Kidney glomerular epithelial cell (primary cell): ENCODE results near the gene ATP4B.

Experiments
- DNase-seq: peaks from one replicate; lab custom pipeline; 2025; lab: John Stamatoyannopoulos, UW

The ATP4B gene

DNA sequence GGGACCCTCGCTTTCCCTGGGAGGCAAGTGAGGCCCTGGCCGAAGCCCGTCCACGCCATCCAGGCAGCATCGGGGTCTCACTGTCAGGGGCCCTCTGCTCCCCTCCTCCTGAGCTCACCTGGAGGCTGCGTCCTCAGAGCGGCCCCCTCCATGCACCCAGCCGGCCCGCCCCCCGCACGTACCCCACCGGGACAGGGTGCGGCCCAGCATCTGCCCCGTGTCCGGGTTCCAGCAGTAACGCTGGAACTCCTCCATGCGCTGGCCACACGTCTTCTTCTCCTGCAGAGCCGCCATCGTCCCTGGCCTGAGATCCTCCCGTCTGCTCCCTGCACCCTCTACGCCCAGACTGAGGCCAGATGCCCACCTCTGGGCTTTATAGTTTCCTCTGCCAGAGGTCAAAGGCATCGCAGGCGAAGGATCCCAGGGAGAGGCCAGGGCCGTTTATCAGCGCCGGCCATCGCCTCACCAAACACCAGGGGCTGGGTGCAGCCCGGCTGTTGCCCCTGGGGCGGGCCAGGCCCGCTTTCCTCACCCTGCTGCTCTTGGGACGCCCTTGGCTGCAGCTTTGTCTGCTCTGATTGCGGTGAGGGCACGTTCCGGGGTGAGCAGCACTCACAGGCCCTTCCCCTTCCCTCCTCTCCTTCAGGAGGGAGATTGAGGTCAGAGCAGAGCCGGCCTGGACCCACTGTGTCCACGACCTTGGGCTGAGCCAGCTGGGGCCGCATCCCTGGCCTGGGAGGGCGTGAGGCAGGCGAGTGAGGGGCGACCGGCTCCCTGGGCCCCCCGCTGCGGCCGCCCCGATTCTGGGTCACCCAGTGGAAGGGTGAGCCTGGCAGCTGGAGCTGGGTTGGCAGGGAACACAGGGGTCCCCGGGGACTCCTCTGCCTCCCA lies at the start of gene ATP4B:
Gene ATP4B (minus strand): TSS at position 348 of the 891 bp plus-strand sequence. CDS start 54 bp downstream, at position 294.
- no peak for DNase-seq

DNA sequence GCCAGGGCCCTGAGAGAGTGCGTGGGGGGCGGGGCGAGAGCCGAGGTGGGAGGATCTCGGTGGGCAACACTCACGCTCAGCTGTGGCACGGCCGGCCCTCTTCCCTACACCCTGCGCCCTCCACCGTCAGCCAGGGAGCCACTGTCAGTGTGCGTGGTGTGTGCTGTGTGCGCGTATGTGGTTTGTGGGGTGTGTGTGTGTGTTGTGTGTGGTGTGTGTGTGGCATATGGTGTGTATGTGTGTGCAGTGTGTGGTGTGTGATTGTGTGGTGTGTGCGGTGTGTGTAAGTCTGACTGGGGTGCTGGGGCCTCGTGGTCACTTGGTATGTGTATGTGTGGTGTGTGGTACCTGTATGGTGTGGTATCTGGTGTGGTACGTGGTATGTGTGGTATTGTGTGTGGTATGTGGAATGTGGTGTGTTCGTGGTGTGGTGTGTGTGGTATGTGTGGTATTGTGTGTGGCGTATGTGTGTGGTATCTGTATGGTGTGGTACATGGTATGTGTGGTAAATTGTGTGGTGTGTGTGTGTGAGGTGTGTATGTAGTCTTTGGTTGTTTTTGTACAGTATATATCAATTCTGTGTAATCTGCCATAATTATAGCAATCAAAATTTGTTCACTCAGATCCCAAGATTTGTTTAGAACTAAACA lies 14.1 kb upstream of the ATP4B start:
- no peak for DNase-seq

DNA sequence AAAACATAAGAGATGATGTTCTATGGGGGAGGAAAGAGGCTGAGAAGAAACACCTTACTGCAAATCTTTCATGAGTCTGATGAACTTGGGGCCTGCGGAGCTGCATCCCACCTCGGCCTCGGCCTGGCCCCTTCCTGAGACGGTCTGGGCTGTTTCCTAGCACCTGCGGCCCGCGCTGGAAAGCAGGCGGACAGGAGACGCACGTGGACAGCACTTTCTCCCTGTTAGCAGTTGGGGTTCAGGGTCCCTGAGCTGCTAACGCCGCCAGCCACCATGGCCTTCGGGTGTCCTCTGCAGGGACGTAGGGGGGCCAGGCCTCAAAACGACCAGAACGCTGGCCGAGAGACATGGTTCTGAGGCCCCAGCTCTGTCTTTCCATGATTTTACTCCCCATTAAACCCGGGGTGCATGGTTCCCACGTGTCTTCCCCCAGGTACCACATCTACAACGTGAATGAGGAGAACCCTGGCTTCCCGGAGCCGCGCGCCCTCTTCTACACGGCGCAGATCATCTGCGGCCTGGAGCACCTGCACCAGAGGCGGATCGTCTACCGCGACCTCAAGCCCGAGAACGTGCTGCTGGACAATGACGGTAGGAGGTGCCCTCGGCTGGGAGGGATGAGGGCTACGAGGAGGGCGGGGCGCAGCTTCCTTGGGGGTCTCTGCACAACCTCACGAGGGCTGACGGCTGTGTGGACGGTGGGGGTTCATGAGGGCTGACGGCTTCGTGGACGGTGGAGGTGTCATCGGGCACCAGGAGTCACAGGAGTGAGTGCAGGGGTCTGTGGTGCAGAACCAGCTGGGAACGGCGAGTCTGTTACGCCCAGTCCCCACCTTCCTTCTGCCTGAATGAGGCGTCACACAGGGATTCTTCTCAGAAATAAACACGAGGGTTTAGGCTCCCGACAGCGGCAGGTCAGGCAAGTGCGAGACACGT lies 13.3 kb upstream of the ATP4B start:
- DNase-seq: no peak

DNA sequence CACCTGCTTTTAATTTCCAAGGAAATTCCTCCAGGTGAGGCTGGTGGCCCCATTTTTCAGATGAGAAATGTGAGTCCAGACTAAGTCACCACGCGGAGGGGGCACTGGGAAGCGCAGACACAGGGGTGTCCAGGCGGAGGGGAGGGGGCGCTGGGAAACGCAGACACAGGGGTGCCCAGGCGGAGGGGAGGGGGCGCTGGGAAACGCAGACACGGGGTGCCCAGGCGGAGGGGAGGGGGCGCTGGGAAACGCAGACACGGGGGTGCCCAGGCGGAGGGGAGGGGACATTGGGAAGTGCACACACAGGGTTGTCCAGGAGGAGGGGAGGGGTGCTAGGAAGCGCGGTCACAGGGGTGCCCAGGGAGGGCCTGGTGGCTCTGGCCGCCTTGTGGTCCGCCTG lies 12.5 kb upstream of the ATP4B start:
- DNase-seq: no peak

DNA sequence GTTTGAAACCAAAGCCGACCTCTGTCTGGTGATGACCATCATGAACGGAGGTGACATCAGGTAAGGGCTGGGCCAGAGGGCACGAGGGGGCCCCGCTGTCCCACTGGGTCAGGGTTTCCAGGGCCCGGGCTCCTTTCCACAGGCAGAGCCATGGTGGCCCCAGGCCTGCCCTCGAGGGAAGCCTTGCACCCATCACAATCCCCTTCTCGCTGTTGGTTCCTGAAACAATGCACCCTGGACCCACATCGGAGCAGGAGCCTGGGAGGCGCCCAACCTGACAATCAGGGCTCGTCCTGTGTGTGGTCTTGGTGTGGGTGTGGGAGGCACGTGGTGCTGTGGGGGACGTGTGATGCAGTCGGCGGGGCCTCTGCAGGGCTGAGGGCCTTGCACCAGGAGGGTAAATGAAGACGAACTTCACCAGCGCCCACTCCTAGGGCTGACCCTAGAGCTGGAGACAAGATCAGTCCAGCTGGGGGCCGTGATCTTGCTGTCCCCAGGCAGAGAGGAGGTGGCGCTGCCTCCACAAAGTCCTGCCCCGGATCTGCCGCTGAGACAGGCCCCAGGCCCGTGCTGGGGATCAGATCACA lies 11.8 kb upstream of the ATP4B start:
- DNase-seq: no peak

DNA sequence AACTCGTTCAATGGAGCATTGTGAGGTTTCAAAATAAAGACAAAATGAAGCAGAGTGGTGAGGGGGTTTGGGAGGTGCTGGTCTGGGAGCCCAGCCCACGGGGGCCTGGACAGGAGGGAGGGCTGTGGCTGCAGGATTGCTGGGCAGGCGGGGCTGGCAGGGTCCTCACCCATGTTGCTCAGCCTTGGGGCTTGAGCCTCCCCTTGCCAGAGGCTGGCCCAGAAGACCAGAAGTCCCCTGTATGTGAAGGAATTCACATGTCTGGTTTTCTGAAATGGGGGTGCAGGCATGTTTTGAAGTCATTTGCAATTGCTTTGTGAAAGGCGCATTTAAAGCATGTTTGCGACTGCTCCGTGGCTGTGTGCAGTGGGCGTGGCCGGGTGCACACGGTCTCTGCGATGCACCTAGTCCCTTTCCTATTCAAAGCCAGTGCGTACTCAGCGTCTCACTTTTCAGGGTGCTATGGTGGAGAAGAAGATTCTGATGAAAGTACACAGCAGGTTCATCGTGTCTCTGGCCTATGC lies 11.3 kb upstream of the ATP4B start:
- no peak for DNase-seq

DNA sequence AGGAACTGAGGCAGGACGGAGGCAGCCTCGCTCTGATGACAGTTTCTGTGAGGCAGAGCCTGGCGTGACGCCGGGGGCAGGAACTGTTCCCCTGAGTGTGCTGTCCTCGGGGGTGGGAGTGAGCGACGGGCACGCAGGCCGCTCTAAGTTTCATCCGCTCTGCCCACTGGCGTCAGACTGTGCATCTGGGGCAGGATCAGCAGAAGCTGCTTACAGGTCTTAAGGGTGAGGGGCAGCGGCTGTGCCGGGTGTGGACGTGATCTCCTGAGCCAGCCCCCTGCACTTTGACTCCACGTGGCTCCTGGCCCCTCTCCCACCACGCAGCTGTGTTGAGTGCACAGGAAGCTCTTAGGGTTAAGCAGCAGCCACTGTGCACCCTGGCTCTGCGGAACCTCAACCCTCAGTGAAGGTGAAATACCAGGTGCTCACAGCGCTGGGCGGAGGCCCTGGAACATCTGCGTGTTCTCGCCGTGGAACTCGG lies 10.5 kb upstream of the ATP4B start:
- DNase-seq: no peak

DNA sequence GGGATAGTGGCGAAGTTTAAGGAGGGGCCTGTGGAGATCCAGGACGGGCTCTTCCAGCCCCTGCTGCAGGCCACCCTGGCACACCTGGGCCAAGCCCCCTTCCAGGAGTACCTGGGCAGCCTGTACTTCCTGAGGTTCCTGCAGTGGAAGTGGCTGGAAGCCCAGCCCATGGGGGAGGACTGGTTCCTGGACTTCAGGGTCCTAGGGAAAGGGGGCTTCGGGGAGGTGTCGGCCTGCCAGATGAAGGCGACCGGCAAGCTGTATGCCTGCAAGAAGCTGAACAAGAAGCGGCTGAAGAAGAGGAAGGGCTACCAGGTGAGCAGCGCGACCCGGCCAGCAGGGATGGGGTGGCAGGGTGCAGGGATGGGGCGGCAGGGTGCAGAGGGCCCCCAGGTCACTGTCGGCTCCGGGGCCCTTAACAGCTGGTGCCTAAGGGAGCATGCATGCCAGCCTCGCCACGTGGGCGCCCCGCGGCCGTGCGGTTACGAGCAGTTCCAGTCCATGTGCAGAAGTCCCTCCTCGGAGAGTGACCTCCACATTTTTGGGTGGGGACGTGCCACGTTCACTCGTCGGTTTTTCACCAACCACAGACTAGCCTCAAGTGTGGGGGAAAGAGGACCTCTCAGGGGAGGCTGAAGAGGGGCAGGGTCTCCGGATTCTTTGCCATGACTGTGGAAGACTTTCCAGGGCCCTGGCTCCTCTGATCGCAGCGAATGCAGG lies 9.9 kb upstream of the ATP4B start:
- DNase-seq: no peak

DNA sequence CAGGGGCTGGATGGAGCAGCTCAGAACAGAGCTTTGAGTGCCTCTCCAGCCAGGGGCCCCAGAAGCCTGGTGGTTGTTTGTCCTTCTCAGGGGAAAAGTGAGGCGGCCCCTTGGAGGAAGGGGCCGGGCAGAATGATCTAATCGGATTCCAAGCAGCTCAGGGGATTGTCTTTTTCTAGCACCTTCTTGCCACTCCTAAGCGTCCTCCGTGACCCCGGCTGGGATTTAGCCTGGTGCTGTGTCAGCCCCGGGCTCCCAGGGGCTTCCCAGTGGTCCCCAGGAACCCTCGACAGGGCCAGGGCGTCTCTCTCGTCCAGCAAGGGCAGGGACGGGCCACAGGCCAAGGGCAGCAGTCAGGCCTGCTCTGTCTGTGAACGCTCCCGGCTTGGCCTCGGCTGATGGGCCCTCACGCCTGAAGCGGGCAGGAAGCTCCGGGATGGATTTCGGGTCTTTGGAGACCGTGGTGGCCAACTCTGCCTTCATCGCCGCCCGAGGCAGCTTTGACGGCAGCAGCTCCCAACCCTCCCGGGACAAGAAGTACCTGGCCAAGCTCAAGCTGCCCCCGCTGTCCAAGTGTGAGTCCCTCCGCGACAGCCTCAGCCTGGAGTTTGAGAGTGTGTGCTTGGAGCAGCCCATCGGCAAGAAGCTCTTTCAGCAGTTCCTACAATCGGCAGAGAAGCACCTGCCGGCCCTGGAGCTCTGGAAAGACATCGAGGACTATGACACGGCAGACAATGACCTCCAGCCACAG lies 9.1 kb upstream of the ATP4B start, which contains the start of gene GRK1:
Gene GRK1 (plus strand): TSS at position 269 of the 751 bp plus-strand sequence. CDS start 168 bp downstream, at position 437.
- no peak for DNase-seq

DNA sequence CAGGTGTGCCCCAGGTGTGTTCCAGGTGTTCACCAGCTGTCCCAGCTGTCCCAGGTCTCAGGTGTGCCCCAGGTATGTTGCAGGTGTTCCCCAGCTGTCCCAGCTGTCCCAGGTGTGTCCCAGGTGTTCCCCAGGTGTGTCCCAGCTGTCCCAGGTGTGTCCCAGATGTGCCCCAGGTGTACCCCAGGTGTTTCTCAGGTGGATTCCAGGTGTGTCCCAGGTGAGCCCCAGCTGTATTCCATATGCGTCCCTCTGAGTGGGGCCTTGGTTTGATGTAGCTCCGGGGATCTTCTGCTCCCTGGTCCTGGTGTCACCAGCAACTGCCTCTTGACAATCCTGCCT lies 8.3 kb upstream of the ATP4B start:
- DNase-seq: no peak

DNA sequence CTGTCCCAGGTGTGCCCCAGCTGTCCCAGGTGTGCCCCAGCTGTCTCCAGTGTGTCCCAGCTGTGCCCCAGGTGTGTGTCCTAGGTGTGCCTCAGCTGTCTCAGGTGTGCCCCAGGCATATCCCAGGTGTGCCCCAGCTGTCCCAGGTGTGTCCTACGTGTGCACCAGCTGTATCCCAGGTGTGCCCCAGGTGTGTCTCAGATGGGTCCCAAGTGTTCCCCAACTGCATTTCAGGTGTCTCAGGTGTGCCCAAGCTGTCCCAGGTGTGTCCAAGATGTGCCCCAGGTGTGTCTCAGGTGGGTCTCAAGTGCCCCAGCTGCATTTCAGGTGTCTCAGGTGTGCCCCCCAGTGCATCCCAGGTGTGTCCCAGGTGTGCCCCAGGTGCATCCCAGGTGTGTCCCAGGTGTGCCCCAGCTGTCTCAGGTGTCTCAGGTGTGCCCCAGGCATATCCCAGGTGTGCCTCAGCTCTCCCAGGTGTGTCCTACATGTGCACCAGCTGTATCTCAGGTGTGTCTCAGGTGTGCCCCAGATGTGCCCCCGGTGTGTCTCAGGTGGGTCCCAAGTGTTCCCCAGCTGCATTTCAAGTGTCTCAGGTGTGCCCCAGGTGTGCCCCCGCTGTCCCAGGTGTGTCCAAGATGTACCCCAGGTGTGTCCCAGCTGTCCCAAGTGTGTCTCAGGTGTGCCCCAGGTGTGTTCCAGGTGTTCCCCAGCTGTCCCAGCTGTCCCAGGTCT lies 7.8 kb upstream of the ATP4B start:
- DNase-seq: no peak

DNA sequence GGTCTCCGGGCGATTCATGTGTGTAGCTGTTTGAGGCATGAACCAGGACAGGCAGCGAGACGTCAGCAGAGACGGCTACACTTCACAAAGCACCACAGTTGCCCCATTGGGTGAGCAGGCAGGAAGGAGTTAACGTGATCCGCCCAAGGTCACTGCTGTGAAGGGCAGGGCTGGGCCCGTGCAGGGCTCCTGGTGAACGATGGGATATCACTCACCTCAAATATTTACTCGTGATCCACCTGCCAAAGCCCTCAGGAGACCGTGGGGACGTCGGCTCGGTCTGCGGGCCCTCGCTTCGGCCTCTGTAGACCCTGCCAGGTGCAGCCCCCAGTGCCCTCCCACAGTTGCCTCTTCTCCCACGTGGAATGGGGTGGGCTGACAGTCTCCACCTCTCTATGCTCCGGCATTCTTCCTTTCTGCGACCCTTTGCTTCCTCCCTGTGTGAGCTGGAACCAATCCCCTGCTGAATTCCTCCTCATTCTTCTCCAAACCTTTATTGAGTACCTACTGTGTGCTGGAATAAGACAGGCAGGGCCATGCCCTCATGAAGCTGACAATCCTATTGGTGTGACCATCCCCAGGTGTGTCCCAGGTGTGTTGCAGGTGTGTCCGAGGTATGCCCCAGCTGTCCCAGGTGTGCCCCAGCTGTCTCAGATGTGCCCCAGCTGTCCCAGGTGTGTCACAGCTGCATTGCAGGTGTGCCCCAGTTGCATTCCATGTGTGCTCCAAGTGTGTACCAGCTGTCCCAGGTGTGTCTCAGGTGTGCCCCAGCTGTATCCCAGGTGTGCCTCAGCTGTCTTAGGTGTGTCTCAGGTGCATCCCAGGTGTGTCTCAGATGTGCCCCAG lies 7.0 kb upstream of the ATP4B start:
- DNase-seq: no peak

DNA sequence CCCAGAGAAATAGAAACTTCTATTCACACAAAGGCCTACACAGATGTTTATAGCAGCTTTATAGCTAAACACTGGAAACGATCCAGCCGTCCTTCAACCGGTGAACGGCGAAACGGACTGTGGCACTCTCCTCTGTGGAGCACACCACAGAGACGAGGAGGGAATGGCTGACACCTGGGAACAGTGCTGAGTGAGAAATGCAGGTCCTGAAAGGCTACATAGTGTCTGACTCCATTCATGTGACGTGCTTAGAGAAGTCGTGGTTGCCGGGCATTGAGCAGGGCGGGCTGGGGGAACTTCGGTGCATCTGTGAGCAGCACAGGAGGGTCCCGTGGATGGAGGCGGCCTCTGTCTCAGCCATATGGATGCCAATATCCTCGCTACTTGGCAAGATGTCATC lies 5.9 kb upstream of the ATP4B start:
- DNase-seq: no peak

DNA sequence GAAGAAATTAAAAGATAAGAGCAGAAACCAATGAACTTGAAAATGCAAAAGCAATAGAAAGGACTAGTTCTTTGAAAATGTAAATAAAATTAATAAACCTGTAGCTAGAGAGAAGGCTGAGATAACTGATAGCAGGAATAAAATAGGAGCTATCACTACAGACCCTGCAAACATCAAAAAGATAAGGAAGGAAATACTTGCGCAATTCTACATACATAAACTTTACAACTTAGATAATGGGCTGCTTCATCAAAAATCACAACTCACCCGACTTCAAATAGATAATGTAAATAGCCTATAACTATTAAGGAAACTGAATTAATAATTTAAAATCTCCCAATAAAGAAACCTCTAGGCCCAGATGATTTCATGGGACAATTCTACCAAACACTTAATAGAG lies 3.5 kb upstream of the ATP4B start:
- no peak for DNase-seq

DNA sequence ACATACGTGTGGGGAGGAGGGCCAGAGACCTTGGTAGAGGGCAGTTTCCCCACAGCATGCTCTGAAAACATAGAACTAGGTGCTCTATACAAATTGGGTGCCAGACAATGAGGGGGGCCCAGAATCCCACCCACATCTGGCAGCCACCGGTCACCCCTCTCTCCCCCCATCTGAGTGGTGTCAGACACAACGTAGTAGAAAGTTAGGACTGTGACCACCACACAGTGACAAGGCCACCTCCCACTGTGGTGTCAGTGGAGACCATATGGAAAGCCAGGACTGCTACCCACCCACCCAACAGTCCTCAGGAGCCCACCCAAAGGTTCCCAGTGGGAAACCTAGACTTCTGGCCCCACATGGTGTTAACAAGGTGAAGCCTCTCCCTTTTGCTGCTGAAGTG lies 2.1 kb upstream of the ATP4B start:
- no peak for DNase-seq

DNA sequence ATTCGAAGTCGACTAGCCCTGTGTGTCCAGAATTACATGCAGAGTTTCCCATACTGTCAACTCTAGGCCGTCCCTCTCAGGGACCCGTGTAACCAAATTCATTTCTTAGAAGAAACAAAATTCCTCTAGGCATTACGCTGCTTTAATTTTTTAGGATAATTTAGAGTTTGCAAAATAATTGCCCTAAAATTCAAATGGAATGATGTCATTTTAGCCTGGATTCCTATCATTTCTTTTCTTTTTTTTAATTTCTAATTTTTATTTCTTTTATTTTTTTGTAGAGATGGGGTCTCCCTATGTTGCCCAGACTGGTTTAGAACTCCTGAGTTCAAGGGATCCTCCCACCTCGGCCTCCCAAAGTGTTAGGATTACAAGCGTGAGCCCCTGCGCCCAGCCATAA lies 1.3 kb upstream of the ATP4B start:
- no peak for DNase-seq

DNA sequence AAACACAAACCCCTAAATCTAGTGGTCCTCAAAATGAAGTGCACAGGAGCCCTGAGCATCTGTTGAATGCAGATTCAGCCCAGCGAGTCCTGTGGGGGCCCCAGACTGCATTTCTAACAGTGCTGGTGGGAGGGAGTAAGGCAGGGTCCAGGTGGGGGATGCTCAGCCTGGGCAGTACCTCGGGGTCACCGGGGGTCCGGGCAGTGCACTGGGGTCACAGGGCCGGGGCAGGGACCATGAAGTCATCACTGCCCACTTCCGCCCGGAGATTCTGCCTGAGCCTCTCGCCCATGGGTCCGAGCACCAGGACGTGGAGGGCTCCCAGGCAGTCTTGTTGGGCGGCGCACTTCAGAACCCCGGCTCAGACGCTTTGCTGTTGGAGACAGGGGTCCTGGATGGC lies 838 bp upstream of the ATP4B start:
- no peak for DNase-seq

DNA sequence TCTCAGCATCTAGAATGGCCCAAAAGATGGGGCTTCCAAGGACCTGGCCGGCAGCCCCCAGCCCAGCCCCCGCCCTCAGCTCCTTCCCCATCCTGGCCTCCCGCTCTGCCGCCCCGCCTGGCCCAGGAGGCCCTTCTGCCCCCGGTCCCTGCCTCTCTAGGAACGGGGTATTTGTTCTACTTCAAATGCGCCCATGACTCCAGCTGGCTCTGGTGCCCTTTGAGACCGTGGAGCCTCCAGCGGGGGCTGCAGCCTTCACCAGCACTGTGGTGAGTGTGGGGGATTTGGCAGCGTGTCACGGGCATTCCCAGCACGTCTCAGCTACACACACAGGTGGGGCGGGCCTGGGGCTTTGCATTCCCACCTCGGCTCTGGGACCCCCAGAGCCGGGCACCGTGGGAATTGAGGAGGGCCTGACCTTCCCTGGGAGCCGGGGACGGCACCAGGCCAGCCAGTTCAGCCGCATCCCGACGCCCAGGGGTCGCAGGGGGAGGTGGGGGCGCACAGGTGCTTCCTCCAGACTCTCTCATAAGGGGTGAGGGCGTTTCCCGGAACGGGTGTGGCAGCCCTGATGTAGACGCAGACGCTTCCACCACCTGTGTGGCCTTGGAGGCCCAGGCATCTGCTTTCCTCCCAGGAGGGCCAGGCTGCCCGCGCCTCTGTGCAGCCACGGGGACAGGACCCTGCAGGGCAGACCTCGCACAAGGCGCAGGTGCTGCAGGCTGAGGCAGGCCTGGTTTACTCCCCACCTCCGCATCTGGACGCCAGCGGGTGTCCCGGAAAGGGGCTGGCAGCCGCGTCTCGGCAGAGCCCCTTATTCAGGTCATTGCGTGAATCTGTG lies 947 bp downstream of the ATP4B start:
- no peak for DNase-seq
